Hematopoietic multipotent progenitor cell treated with erythropoietin and hydrocortisone succinate and interleukin-3 and kit ligand, for 17 days (in vitro differentiated cells): ENCODE results near the gene VDAC1.
"Not testable (repeated sequence)": the region's sequence is repeated elsewhere in the genome, so short reads cannot be mapped to it uniquely, and the experiment has no call there.

Experiments
- DNase-seq: peaks from one replicate; pipeline ENCODE4 v3.0.0-alpha.2; 2015; ENCODE audit warnings: low spot score

The VDAC1 gene

GRCh38 chr5:133941456-133942196 is 63.1 kb downstream of the VDAC1 start:
- no peak for DNase-seq

- no peak for DNase-seq
Measured at GRCh38 chr5:133939668-133940067, 65.1 kb downstream of the VDAC1 start.

GRCh38 chr5:133938929-133939328 is 65.8 kb downstream of the VDAC1 start:
- DNase-seq, result no peak

GRCh38 chr5:133938039-133938821 is 66.5 kb downstream of the VDAC1 start:
- DNase-seq, result peak; percentile 54

GRCh38 chr5:133937628-133938027 is 67.1 kb downstream of the VDAC1 start:
- not testable (repeated sequence) for DNase-seq

GRCh38 chr5:133936651-133937015 is 68.1 kb downstream of the VDAC1 start:
- peak; percentile 91 for DNase-seq

GRCh38 chr5:133935991-133936650 is 68.7 kb downstream of the VDAC1 start:
- peak; percentile 88 for DNase-seq

GRCh38 chr5:133935667-133935940 is 69.2 kb downstream of the VDAC1 start:
- DNase-seq, result no peak

GRCh38 chr5:133934822-133935666 is 69.7 kb downstream of the VDAC1 start:
- no peak for DNase-seq

- DNase-seq, result no peak
Measured at GRCh38 chr5:133934311-133934710, 70.5 kb downstream of the VDAC1 start.

GRCh38 chr5:133933670-133934295 is 71.0 kb downstream of the VDAC1 start:
- no peak for DNase-seq

GRCh38 chr5:133933169-133933509 is 71.6 kb downstream of the VDAC1 start:
- DNase-seq, result no peak

- DNase-seq, result peak; percentile 85
Measured at GRCh38 chr5:133932441-133933168, 72.2 kb downstream of the VDAC1 start.

- no peak for DNase-seq
Measured at GRCh38 chr5:133931546-133931945, 73.2 kb downstream of the VDAC1 start.

GRCh38 chr5:133930813-133931090 is 74.0 kb downstream of the VDAC1 start:
- DNase-seq, result no peak

GRCh38 chr5:133930061-133930812 is 74.5 kb downstream of the VDAC1 start:
- peak; percentile 39 for DNase-seq

GRCh38 chr5:133928587-133929393 is 76.0 kb downstream of the VDAC1 start:
- no peak for DNase-seq

- no peak for DNase-seq
Measured at GRCh38 chr5:133927300-133928180, 77.2 kb downstream of the VDAC1 start.
